Small intestine (tissue), 7 donors: Measurements from ENCODE around the gene NINJ2. TPM values are rescaled to one million over a fixed set of nuclear protein-coding genes. Genes with fewer than 3 reads are reported as not detected.
A peak's percentile ranks its signal among the peaks of the same experiment; 100 is the strongest.

Experiments used
- DNase-seq, 2 donors: peaks; one replicate each; pipeline versions ENCODE4 v3.0.0 to v3.0.0-alpha.2; 2013
- FAIRE-seq: peaks from 2 replicates; lab custom pipeline; 2012; peaks lifted over from hg19 to GRCh38; lab: Jason Lieb, UNC
- H3K27ac ChIP-seq, 3 donors: one replicate each; pipeline ENCODE4 v1.5.1; 2013; ENCODE audit warnings: low read length in 2 of 3, mild to moderate bottlenecking in 2 of 3, control low read depth in 1 of 3, inconsistent platforms in 1 of 3, low read depth in 1 of 3, moderate library complexity in 1 of 3
- H3K27me3 ChIP-seq, 3 donors: one replicate each; pipeline ENCODE4 v1.6.1; 2013; ENCODE audit warnings: low read length in 3 of 3, inconsistent platforms in 1 of 3; ENCODE audit not compliant: control insufficient read depth in 3 of 3, insufficient read depth in 3 of 3
- H3K36me3 ChIP-seq, 3 donors: one replicate each; pipeline ENCODE4 v1.6.1; 2013; ENCODE audit warnings: low read length in 3 of 3, inconsistent platforms in 1 of 3, low read depth in 1 of 3, mild to moderate bottlenecking in 1 of 3, moderate library complexity in 1 of 3; ENCODE audit not compliant: control insufficient read depth in 3 of 3, insufficient read depth in 2 of 3
- H3K4me1 ChIP-seq, 3 donors: one replicate each; pipeline ENCODE4 v1.6.1; 2013; ENCODE audit warnings: low read length in 2 of 3, inconsistent platforms in 1 of 3, low read depth in 1 of 3, mild to moderate bottlenecking in 1 of 3, moderate library complexity in 1 of 3; ENCODE audit not compliant: control insufficient read depth in 3 of 3, insufficient read depth in 2 of 3
- H3K4me3 ChIP-seq, 3 donors: one replicate each; pipeline ENCODE4 v1.5.1; 2013; ENCODE audit warnings: low read length in 3 of 3, control low read depth in 1 of 3, inconsistent platforms in 1 of 3, low read depth in 1 of 3, mild to moderate bottlenecking in 1 of 3, moderate library complexity in 1 of 3
- H3K9me3 ChIP-seq, 2 donors: one replicate each; pipeline ENCODE4 v1.6.1; 2013; ENCODE audit warnings: low read depth in 1 of 2, low read length in 1 of 2; ENCODE audit not compliant: control insufficient read depth in 2 of 2, insufficient read depth in 1 of 2
- WGBS, 3 donors: extraction: QIAGEN DNeasy Blood & Tissue Kit; methylation state at CpG; one replicate each; pipeline ENCODE4 v1.1.7; 2013; 5-methylcytosine and 5-hydroxymethylcytosine counted together
- polyA plus RNA-seq, 4 donors: library from polyadenylated mRNA; stranded (reverse) in 3 of 4; unstranded in 1 of 4; fragments of 200-250 nt in 3 of 4; fragments of 120-200 nt in 1 of 4; gene quantifications; one replicate each; pipeline versions ENCODE4 v1.2.1 to v1.2.3, GENCODE V29; 2013
- donor health status: healthy with polysubstance abuse.
- donor health status: control.
- donor health status: control.
- donor health status: Bipolar disorder and iron deficiency.
- donor health status: healthy.

The NINJ2 gene
- polyA plus RNA-seq, 4 donors = 0.67 to 8.1 (median 3.8) TPM

DNA sequence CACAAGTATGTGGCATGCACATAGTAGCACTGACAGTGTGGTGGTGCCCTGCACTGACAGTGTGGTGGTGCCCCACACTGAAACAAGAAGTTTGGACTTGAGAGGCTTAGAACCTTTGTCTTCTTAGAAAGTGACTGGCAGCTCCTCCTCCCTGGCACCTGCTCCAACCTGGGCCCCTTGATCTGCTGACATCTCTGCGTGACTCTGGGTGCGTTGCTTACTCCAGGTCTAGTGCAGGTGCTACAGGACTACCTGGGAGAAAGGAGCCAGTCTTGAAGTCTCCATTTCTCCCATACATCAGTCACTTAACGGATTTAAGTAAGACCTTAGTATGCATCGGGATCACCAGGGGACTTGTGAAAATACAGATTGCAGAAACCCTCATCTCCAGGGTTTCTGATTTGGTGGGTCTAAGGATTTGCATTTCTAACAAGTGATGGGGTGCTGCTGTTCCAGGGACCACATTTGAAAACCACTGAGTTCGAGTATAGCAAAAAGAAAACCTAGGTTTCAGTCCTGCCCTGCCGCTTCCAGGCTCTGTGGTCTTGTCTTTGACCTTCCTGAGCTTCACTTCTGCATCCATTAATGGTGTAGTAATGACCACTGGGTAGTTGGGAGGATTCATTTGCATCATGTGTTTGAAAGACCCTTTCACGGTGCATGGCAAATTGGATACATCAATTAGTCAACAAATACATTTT is 15.7 kb downstream of the NINJ2 start:
- Histone ChIP-seq H3K9me3 (peaks cover 0 to 3% of the 10 kb centered on the region in 2 donors), H3K27me3 (no peaks in the 10 kb centered on the region), H3K4me1 (peaks cover 2 to 10% (median 9%) of the 10 kb centered on the region in 3 donors), H3K4me3 (no peak overlapping the region), H3K36me3 (peaks cover 0 to 10% (median 0%) of the 10 kb centered on the region in 3 donors), H3K27ac (peak overlapping the region in 1 of 3 donors; percentile 66)
- FAIRE-seq = no peak
- 69 to 78% (median 77%) methylated on average over 7 of the region's 7 CpGs for WGBS, 3 donors
- DNase-seq = no peak

DNA sequence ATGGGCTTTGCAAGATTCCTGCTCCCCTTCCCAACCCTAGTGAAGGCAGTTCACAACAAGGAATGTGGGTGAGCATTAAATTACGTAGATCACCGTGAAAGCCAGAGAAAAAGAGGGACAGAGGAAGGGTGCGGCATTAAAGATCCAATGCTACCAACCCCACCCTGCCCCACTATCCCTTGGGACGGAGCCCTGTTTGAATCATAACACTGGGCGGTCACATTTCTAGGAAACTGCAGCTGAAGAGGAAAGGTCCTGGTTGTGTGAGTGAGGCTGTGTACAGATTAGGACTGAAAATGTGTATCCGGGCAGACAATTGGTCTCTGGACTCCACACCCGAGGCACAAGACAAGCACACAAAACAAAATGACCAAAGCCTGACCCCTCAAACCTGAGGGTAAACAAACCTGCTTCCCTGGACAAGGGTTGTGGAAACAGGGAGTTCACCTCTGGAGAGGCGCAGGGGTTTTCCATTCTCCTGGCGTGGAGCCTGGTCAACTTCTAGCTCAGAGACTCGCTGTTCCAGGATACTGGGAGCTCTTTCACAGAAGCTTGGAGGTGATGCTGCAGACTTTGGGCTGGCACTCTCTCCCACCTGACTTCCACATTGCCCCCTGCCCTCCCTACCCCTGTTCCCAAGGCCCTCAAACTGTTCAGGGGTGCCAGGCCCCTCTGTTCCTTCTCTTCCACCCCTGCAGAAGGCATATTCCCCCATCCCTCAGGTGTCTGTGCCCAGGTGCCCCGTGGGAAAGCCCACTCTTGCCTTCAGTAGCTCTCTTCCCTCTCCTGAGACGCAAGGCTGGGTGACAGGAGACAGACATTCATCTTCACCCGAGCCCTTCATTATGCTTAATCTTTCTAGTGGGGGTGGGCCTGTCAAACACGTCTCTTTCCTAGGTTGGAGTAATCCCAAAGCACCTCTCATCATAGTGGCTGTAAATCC is 16.5 kb downstream of the NINJ2 start:
- WGBS, 3 donors = 77 to 86% (median 82%) methylated on average over 14 of the region's 14 CpGs
- DNase-seq = no peak
- Histone ChIP-seq H3K4me1 (peaks cover 2 to 10% (median 9%) of the 10 kb centered on the region in 3 donors), H3K4me3 (no peak overlapping the region), H3K9me3 (peaks cover 0 to 3% of the 10 kb centered on the region in 2 donors), H3K36me3 (peaks cover 0 to 10% (median 0%) of the 10 kb centered on the region in 3 donors), H3K27ac (peak overlapping the region in 1 of 3 donors; percentile 66), H3K27me3 (no peaks in the 10 kb centered on the region)
- no peak for FAIRE-seq

DNA sequence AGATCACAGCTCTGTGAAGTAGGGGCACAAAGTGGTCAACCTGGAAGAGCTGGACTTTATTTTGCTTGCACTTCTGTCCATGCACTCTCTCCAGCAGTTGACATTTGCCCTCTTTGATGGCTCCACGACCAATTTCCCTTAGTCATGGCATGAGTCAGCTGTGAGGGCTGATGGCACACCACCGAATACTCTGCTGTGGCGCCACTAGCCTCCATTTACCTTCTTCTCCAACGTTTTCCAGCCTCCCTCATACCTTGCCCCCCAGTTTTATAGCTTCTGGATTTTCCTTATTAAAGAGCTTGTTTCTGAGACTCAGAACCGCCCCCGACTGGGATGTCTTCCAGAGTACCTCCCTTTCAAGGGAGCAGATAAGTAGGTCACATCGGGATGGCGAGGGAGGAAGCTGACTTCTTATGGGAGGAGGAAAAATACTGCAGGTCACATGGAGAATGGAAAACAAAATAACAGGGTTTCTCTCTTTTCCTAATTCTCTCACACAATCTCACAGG is 17.6 kb downstream of the NINJ2 start:
- Histone ChIP-seq H3K27me3 (no peaks in the 10 kb centered on the region), H3K36me3 (peaks cover 0 to 10% (median 0%) of the 10 kb centered on the region in 3 donors), H3K4me1 (peaks cover 2 to 10% (median 9%) of the 10 kb centered on the region in 3 donors), H3K27ac (peak overlapping the region in 1 of 3 donors; percentile 66), H3K4me3 (no peak overlapping the region), H3K9me3 (no peaks in the 10 kb centered on the region)
- 26 to 32% (median 28%) methylated on average over 8 of the region's 8 CpGs for WGBS, 3 donors
- peak in 1 of 2 donors; percentile 38 for DNase-seq
- no peak for FAIRE-seq

DNA sequence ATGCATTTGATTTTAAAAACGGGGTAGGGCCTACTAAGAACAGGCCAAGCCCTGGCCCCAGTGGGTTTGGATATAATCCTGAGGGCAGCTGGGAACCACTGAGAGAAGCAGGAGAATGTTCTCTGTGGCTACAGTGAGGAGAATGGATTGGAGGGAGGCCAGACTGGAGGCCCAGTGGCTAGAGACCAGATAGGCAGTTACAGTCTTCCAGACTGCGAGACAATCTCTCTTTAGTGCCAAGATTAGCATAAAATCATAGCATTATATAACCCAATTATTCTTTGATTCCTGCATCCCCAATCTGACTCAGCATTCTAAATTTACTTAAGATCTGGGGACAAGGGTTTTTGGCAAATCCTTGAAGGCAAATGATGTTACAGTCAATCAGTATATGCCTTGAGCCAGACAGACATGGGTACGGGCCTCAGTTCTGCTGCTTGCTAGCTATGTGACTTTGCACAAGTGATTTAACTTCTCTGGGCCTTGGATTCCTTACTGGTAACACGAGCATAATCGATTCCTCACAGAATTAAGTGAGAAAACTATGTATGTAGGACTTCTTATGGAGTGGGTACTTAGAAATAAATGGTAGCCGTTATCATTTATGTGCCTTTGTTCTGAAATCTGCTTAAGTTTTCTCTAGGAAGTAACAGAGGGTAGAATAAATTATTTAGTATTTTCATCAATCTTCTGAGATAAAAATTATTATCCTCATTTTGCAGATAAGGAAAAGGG is 18.3 kb downstream of the NINJ2 start:
- no peaks in the 10 kb centered on the region for H3K27me3 ChIP-seq
- no peak overlapping the region for H3K4me3 ChIP-seq
- H3K9me3 ChIP-seq = no peaks in the 10 kb centered on the region
- peaks cover 0 to 10% (median 0%) of the 10 kb centered on the region in 3 donors for H3K36me3 ChIP-seq
- WGBS, 3 donors = 81 to 89% (median 83%) methylated on average over 6 of the region's 6 CpGs
- DNase-seq (no peak), FAIRE-seq (no peak)
- peak overlapping the region in 1 of 3 donors; percentile 66 for H3K27ac ChIP-seq
- peaks cover 2 to 10% (median 9%) of the 10 kb centered on the region in 3 donors for H3K4me1 ChIP-seq

DNA sequence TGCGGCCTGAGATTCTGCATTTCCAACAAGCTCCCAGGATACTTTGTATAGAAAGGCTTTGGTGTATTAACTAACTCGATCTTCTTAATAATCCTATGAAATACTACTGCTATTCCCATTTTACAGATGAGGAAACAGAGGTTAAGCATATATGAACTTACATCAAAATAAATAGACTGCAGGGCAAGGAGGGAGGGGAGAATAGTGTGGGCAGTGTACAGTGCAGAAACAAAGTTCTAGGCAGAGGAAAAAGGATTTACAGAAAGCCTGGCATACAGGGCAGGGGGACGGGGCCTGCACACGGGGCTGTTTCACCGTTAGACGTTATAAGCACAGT is 19.0 kb downstream of the NINJ2 start:
- WGBS, 3 donors = 90 to 92% (median 92%) methylated on average over 6 of the region's 6 CpGs
- Histone ChIP-seq H3K4me1 (peaks cover 2 to 10% (median 9%) of the 10 kb centered on the region in 3 donors), H3K4me3 (no peak overlapping the region), H3K27ac (peak overlapping the region in 1 of 3 donors; percentile 98), H3K27me3 (no peaks in the 10 kb centered on the region), H3K36me3 (peaks cover 0 to 10% (median 0%) of the 10 kb centered on the region in 3 donors), H3K9me3 (no peaks in the 10 kb centered on the region)
- DNase-seq (no peak), FAIRE-seq (no peak)

DNA sequence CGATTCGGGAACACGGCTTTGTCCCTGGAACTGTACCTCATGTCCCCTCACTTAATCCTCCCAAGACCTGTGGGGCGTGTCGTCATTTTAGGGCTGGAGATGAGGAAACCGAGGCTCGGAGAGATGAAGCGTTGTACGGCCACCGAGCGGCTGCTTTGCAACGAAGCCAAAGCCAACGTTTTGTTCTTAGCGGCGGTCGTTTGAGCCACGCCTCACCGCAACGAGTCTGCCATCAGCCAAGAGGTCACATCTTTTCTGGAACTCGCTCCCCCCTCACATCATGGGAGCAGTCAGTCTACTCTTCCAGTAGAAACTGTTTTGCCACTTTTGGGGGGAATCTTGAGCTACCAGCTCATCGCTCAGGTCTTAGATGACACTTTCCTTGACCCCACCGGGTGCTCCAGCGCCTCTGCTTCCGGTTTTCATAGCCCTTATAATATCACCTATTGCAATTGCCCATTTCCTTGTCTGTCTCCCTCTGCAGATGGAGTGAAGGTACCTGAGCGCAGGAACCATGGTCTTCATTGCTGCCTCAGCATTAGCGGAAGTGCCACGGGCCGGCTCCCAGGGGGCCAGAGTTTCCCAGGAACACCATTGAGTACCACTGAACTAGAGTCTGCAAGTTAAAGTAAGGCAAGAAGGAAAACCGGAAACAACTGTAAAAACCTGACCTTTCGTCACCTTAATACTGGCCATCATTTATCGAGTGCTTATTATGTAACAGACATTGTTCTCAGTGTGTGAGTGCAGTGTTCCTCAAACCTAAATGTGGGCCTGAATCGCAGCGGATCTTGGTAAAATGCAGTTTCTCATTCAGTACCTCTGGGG is 19.6 kb downstream of the NINJ2 start:
- peak in 1 of 2 donors; percentile 37 for DNase-seq
- WGBS, 3 donors = 29 to 33% (median 31%) methylated on average over 30 to 33 of the region's 33 CpGs
- no peak for FAIRE-seq
- H3K4me1 ChIP-seq = peaks cover 2 to 10% (median 9%) of the 10 kb centered on the region in 3 donors
- peak overlapping the region; percentile 61 to 77 (median 63) for H3K4me3 ChIP-seq
- H3K9me3 ChIP-seq = no peaks in the 10 kb centered on the region
- no peaks in the 10 kb centered on the region for H3K27me3 ChIP-seq
- peak overlapping the region; percentile 83 to 98 (median 95) for H3K27ac ChIP-seq
- H3K36me3 ChIP-seq = peaks cover 0 to 10% (median 0%) of the 10 kb centered on the region in 3 donors

DNA sequence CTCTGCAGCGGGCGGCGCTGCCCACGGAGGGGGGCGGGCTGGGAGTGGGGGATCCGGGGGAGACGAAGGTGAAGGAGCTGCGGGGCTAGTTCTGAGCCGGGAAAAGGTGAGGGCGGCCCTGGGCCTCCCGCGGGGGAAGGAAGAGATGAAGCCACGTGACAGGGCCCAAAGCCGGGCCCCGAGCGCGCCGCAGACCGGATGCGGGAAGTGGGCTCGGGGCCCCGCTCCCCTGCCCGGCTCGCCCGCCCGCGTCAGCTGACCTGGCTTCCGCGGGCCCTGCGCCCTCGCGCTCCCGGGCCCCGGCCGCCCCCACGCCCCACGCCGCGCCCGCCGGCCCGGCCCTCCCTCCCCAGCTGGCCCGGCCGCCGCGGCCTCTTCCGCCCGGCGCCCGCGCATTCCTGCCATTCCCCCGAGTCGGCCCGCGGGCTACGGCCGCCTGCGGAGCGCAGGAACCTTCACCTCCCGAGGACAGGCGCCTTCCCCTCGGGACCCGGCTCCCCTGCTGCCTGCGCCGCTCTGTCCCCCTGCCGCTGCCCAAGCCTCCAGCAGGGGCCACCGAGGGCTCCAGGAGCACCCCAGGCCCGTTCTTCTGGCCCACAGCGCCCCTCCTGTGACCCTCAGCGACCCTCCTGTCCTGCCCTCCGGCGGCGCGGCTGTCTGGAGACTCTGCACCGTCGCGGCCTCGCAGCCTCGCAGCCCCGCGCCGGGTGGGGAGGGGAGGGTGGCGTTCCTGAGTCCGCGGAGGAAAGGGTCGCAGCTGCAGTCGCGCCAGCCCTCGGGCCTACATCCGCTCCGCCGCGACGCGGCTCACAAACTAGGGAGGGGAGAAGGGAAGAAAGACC is 20.4 kb downstream of the NINJ2 start:
- WGBS, 3 donors = 0 to 1% (median 1%) methylated on average over 36 to 95 of the region's 95 CpGs
- H3K36me3 ChIP-seq = peaks cover 0 to 10% (median 0%) of the 10 kb centered on the region in 3 donors
- peak; percentile 84 to 88 for DNase-seq
- no peak for FAIRE-seq
- H3K9me3 ChIP-seq = no peaks in the 10 kb centered on the region
- peak overlapping the region; percentile 61 to 77 (median 63) for H3K4me3 ChIP-seq
- no peaks in the 10 kb centered on the region for H3K27me3 ChIP-seq
- peaks cover 2 to 10% (median 9%) of the 10 kb centered on the region in 3 donors for H3K4me1 ChIP-seq
- peak overlapping the region; percentile 83 to 98 (median 95) for H3K27ac ChIP-seq
